MM.1S (cell line): ENCODE results near the gene SGSH.

Experiments
- DNase-seq: peaks from one replicate; pipeline ENCODE4 v3.0.0-alpha.2; 2015
- H2AFZ ChIP-seq: fragments of 300-600 bp; sonication (generic); 2 replicates; pipeline ENCODE4 v1.6.0; 2016; ENCODE audit warnings: antibody characterized with exemption, low read length
- H3F3A ChIP-seq: fragments of 300-600 bp; sonication (generic); 2 replicates; pipeline ENCODE4 v1.6.1; 2016; ENCODE audit warnings: mild to moderate bottlenecking, antibody characterized with exemption, low read length, moderate library complexity, mixed read lengths; ENCODE audit not compliant: insufficient read depth
- H3K27ac ChIP-seq: fragments of 300-600 bp; sonication (generic); 2 replicates; pipeline ENCODE4 v1.5.1; 2016; ENCODE audit warnings: mild to moderate bottlenecking, low read length
- H3K27me3 ChIP-seq: fragments of 300-600 bp; sonication (generic); replicated peaks from 2 replicates; pipeline ENCODE4 v1.6.0; 2016; ENCODE audit warnings: low read length; ENCODE audit not compliant: insufficient read depth
- H3K36me3 ChIP-seq: fragments of 300-600 bp; sonication (generic); replicated peaks from 2 replicates; pipeline ENCODE4 v1.6.1; 2016; ENCODE audit warnings: mild to moderate bottlenecking, low read length, mixed read lengths; ENCODE audit not compliant: insufficient read depth
- H3K4me1 ChIP-seq: fragments of 300-600 bp; sonication (generic); 2 replicates; pipeline ENCODE4 v1.6.1; 2016; ENCODE audit warnings: low read length, mixed read lengths
- H3K4me2 ChIP-seq: fragments of 300-600 bp; sonication (generic); 2 replicates; pipeline ENCODE4 v1.6.0; 2016; ENCODE audit warnings: low read depth, low read length
- H3K4me3 ChIP-seq: fragments of 300-600 bp; sonication (generic); 2 replicates; pipeline ENCODE4 v1.5.1; 2016; ENCODE audit warnings: low read length, mixed read lengths
- H3K79me2 ChIP-seq: fragments of 300-600 bp; sonication (generic); 2 replicates; pipeline ENCODE4 v1.6.1; 2016; ENCODE audit warnings: mixed run types, low read length, mixed read lengths
- H3K9ac ChIP-seq: fragments of 300-600 bp; sonication (generic); 2 replicates; pipeline ENCODE4 v1.6.1; 2016; ENCODE audit warnings: low read length, mixed read lengths
- H3K9me2 ChIP-seq: fragments of 300-600 bp; sonication (generic); replicated peaks from 2 replicates; pipeline ENCODE4 v1.6.1; 2016; ENCODE audit warnings: mild to moderate bottlenecking, low read length, mixed read lengths; ENCODE audit not compliant: insufficient read depth
- H3K9me3 ChIP-seq: fragments of 300-600 bp; sonication (generic); replicated peaks from 2 replicates; pipeline ENCODE4 v1.6.1; 2016; ENCODE audit warnings: mild to moderate bottlenecking, low read length, mixed read lengths; ENCODE audit not compliant: insufficient read depth
- H4K20me1 ChIP-seq: fragments of 300-600 bp; sonication (generic); 2 replicates; pipeline ENCODE4 v1.6.1; 2016; ENCODE audit warnings: mild to moderate bottlenecking, low read length, moderate library complexity, mixed read lengths; ENCODE audit not compliant: insufficient read depth
- CTCF ChIP-seq: fragments of 300-600 bp; sonication (generic); IDR thresholded peaks from 2 replicates; pipeline ENCODE4 v1.5.1; 2016; ENCODE audit warnings: antibody characterized with exemption, low read length, mixed read lengths
- EZH2 ChIP-seq: fragments of 300-600 bp; sonication (generic); optimal IDR thresholded peaks from 2 replicates; pipeline ENCODE3; 2017; ENCODE audit warnings: low read depth, mild to moderate bottlenecking, antibody characterized with exemption, low read length, mixed read lengths
- EZH2phosphoT487 ChIP-seq: fragments of 300-600 bp; sonication (generic); IDR thresholded peaks from 2 replicates; pipeline ENCODE4 v1.6.1; 2018; ENCODE audit warnings: antibody characterized with exemption, low read length

Gene SGSH

GRCh38 chr17:80263253-80264204, 43.4 kb upstream of the SGSH start:
- Histone ChIP-seq H3K9me2 (no peaks in the 10 kb centered on the region), H2AFZ (peak overlapping the region; percentile 30), H3K4me2 (peak overlapping the region; percentile 99), H3K4me1 (peaks cover 20% of the 10 kb centered on the region), H3K79me2 (peaks cover 28% of the 10 kb centered on the region), H3K4me3 (peak overlapping the region; percentile 91), H3F3A (peaks cover 43% of the 10 kb centered on the region), H3K9ac (peak overlapping the region; percentile 57), H3K36me3 (no peaks in the 10 kb centered on the region), H3K27me3 (no peaks in the 10 kb centered on the region), H3K9me3 (no peaks in the 10 kb centered on the region), H4K20me1 (no peaks in the 10 kb centered on the region), H3K27ac (peak overlapping the region; percentile 70; the same call in 1 of the 2 replicates)
- peak; percentile 98 for DNase-seq
- TF ChIP-seq EZH2 = no peak
- peak; percentile 18; the same call in 1 of the 2 replicates for TF ChIP-seq CTCF
- no peak for TF ChIP-seq EZH2phosphoT487

GRCh38 chr17:80262775-80263244, 42.7 kb upstream of the SGSH start:
- Histone ChIP-seq H3K9me3 (no peaks in the 10 kb centered on the region), H3F3A (peaks cover 44% of the 10 kb centered on the region), H3K9me2 (no peaks in the 10 kb centered on the region), H3K27ac (peak overlapping the region; percentile 70; the same call in 1 of the 2 replicates), H3K4me1 (peaks cover 20% of the 10 kb centered on the region), H4K20me1 (no peaks in the 10 kb centered on the region), H3K27me3 (no peaks in the 10 kb centered on the region), H3K4me3 (0 out of 2 replicates have a peak overlapping the region, but pooled peaks have one; percentile 20), H3K79me2 (peaks cover 28% of the 10 kb centered on the region), H3K9ac (peak overlapping the region; percentile 24; the same call in 1 of the 2 replicates), H2AFZ (no peak overlapping the region), H3K36me3 (no peaks in the 10 kb centered on the region), H3K4me2 (peak overlapping the region; percentile 99)
- DNase-seq = no peak
- TF ChIP-seq EZH2phosphoT487 (no peak), EZH2 (no peak), CTCF (no peak)

GRCh38 chr17:80262291-80262690, 42.2 kb upstream of the SGSH start:
- Histone ChIP-seq H2AFZ (no peak overlapping the region), H3K9me2 (no peaks in the 10 kb centered on the region), H3K9ac (no peak overlapping the region), H3K4me1 (peaks cover 20% of the 10 kb centered on the region), H3K79me2 (peaks cover 28% of the 10 kb centered on the region), H3F3A (peaks cover 44% of the 10 kb centered on the region), H4K20me1 (no peaks in the 10 kb centered on the region), H3K36me3 (no peaks in the 10 kb centered on the region), H3K9me3 (no peaks in the 10 kb centered on the region), H3K27me3 (no peaks in the 10 kb centered on the region), H3K27ac (peak overlapping the region; percentile 70; the same call in 1 of the 2 replicates), H3K4me3 (no peak overlapping the region), H3K4me2 (peak overlapping the region; percentile 99; the same call in 1 of the 2 replicates)
- no peak for TF ChIP-seq EZH2
- TF ChIP-seq EZH2phosphoT487 = no peak
- no peak for DNase-seq
